Measurements from ENCODE around the gene SORCS2.

SORCS2 gene

DNA sequence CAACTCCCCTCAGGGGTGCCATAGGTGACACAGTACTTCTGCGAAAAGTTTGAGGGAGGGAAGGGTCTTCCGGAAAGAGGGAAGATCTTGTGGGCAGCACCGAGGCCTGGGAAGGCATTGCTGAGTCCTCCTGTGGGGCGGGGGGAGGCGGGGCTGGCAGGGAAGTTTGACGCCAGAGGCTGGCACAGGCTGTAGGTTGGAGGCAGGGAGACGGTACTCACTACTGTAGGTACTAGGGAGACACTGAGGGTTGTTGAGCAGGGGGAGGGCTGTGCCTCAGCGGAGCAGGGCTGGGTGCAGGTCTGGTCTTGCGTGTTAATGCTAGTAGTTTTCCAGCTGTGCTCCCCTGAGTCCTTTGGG, 265.7 kb downstream of the SORCS2 start:
- Histone ChIP-seq H4K8ac (ENCODE audit: low read depth, low read length) (no peak overlapping the region), H3K4ac (ENCODE audit: low read depth, low read length) (no peak overlapping the region), H3K4me2 (ENCODE audit: low read length) (no peak overlapping the region), H3K36me3 (ENCODE audit: control insufficient read depth in 1 of 2, insufficient read depth in 2 of 2, low read length in 2 of 2) (no peaks in the 10 kb centered on the region), H2BK5ac (ENCODE audit: low read depth, low read length, poor library complexity) (no peak overlapping the region), H3K4me3 (ENCODE audit: low read depth, low read length) (no peak overlapping the region), H2BK120ac (ENCODE audit: insufficient read depth, low read length, poor library complexity) (no peak overlapping the region), H4K91ac (ENCODE audit: low read depth, low read length) (no peak overlapping the region), H3K9ac (ENCODE audit: low read length) (no peak overlapping the region), H3K27ac (ENCODE audit: low read depth, low read length) (no peak overlapping the region), H4K12ac (ENCODE audit: low read depth, low read length) (no peak overlapping the region), H3K27me3 (ENCODE audit: insufficient read depth, low read length) (no peaks in the 10 kb centered on the region), H3K79me2 (ENCODE audit: control insufficient read depth, insufficient read depth, low read length, poor library complexity) (no peaks in the 10 kb centered on the region), H3K23ac (ENCODE audit: low read length) (no peak overlapping the region), H2BK12ac (ENCODE audit: low read length) (no peak overlapping the region), H2AFZ (ENCODE audit: insufficient read depth, low read length, poor library complexity) (no peak overlapping the region), H2AK5ac (ENCODE audit: low read length) (no peak overlapping the region), H3K4me1 (ENCODE audit: control insufficient read depth in 1 of 2, insufficient read depth in 2 of 2, low read length in 2 of 2) (peaks cover 0 to 3% of the 10 kb centered on the region in 2 experiments), H3K18ac (ENCODE audit: low read length) (no peak overlapping the region), H3K9me3 (ENCODE audit: insufficient read depth, low read depth, low read length) (no peaks in the 10 kb centered on the region), H3K79me1 (ENCODE audit: low read length) (no peaks in the 10 kb centered on the region), H3K14ac (ENCODE audit: low read length) (no peak overlapping the region)
- WGBS (ENCODE audit: extremely low coverage, insufficient coverage, insufficient read length), result no CpG with 5 or more reads among the region's 9 CpGs
- no peak for DNase-seq

DNA sequence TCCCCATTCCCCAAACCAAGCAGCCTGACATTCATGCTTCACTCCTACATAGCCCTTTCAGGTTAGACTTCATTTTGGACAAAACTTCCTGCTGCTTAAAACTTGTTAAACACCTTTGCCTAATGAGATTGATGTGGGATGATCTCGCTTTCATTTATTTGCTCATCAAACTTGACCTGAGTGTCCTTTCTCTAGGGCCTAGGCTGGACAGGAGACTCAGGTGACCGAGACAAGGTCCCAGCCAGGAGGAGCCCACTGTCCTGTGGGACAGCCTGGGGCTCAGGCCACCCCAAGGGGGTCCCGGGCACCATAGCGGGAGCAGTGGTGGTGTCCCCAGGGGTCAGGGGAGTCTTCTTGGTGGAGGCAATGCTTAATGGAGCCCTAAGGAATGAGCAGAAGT, 266.1 kb downstream of the SORCS2 start:
- DNase-seq, result no peak
- no peak overlapping the region for H2AK5ac ChIP-seq (ENCODE audit: low read length)
- no peak overlapping the region for H2BK5ac ChIP-seq (ENCODE audit: low read depth, low read length, poor library complexity)
- no peak overlapping the region for H3K4me3 ChIP-seq (ENCODE audit: low read depth, low read length)
- WGBS (ENCODE audit: extremely low coverage, insufficient coverage, insufficient read length), result no CpG with 5 or more reads among the region's 4 CpGs
- no peak overlapping the region for H3K9ac ChIP-seq (ENCODE audit: low read length)
- H3K27ac ChIP-seq (ENCODE audit: low read depth, low read length), result no peak overlapping the region
- H3K36me3 ChIP-seq (ENCODE audit: control insufficient read depth in 1 of 2, insufficient read depth in 2 of 2, low read length in 2 of 2), result no peaks in the 10 kb centered on the region
- no peak overlapping the region for H4K91ac ChIP-seq (ENCODE audit: low read depth, low read length)
- H2BK120ac ChIP-seq (ENCODE audit: insufficient read depth, low read length, poor library complexity), result no peak overlapping the region
- H3K23ac ChIP-seq (ENCODE audit: low read length), result no peak overlapping the region
- no peaks in the 10 kb centered on the region for H3K9me3 ChIP-seq (ENCODE audit: insufficient read depth, low read depth, low read length)
- no peaks in the 10 kb centered on the region for H3K79me2 ChIP-seq (ENCODE audit: control insufficient read depth, insufficient read depth, low read length, poor library complexity)
- no peak overlapping the region for H3K4ac ChIP-seq (ENCODE audit: low read depth, low read length)
- H4K8ac ChIP-seq (ENCODE audit: low read depth, low read length), result no peak overlapping the region
- H3K4me1 ChIP-seq (ENCODE audit: control insufficient read depth in 1 of 2, insufficient read depth in 2 of 2, low read length in 2 of 2), result peaks cover 0 to 3% of the 10 kb centered on the region in 2 experiments
- H3K79me1 ChIP-seq (ENCODE audit: low read length), result no peaks in the 10 kb centered on the region
- no peaks in the 10 kb centered on the region for H3K27me3 ChIP-seq (ENCODE audit: insufficient read depth, low read length)
- H3K18ac ChIP-seq (ENCODE audit: low read length), result no peak overlapping the region
- H2BK12ac ChIP-seq (ENCODE audit: low read length), result no peak overlapping the region
- no peak overlapping the region for H2AFZ ChIP-seq (ENCODE audit: insufficient read depth, low read length, poor library complexity)
- no peak overlapping the region for H4K12ac ChIP-seq (ENCODE audit: low read depth, low read length)
- no peak overlapping the region for H3K4me2 ChIP-seq (ENCODE audit: low read length)
- no peak overlapping the region for H3K14ac ChIP-seq (ENCODE audit: low read length)

DNA sequence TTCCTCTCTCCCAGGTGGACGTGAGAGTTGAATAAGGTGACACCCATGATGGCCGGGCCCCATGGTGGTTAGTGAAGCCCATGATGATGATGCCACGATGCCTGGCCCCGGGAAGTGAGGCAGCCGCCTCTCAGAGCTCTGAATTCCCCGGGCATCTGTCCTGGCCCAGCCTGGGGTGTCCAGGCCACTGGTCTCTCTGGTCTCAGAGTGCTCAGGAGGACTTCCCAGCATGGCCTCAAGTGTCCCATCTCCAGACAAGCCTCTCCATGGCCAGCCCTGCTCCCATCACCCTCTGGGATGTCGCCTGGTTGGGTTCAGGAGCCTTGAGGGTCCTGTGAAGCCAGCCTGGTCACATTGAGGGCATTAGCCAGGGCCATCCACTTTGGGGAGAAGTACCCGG, 267.1 kb downstream of the SORCS2 start:
- H3K4me1 ChIP-seq (ENCODE audit: control insufficient read depth in 1 of 2, insufficient read depth in 2 of 2, low read length in 2 of 2), result peaks cover 2 to 3% of the 10 kb centered on the region in 2 experiments
- no CpG with 5 or more reads among the region's 8 CpGs for WGBS (ENCODE audit: extremely low coverage, insufficient coverage, insufficient read length)
- no peak overlapping the region for H3K18ac ChIP-seq (ENCODE audit: low read length)
- no peaks in the 10 kb centered on the region for H3K27me3 ChIP-seq (ENCODE audit: insufficient read depth, low read length)
- no peak overlapping the region for H4K12ac ChIP-seq (ENCODE audit: low read depth, low read length)
- H3K27ac ChIP-seq (ENCODE audit: low read depth, low read length), result no peak overlapping the region
- H3K36me3 ChIP-seq (ENCODE audit: control insufficient read depth in 1 of 2, insufficient read depth in 2 of 2, low read length in 2 of 2), result no peaks in the 10 kb centered on the region
- no peak overlapping the region for H4K91ac ChIP-seq (ENCODE audit: low read depth, low read length)
- H3K4me2 ChIP-seq (ENCODE audit: low read length), result no peak overlapping the region
- H2AK5ac ChIP-seq (ENCODE audit: low read length), result no peak overlapping the region
- H3K4ac ChIP-seq (ENCODE audit: low read depth, low read length), result no peak overlapping the region
- H3K14ac ChIP-seq (ENCODE audit: low read length), result no peak overlapping the region
- H3K79me1 ChIP-seq (ENCODE audit: low read length), result no peaks in the 10 kb centered on the region
- H2AFZ ChIP-seq (ENCODE audit: insufficient read depth, low read length, poor library complexity), result no peak overlapping the region
- H2BK12ac ChIP-seq (ENCODE audit: low read length), result no peak overlapping the region
- H3K9me3 ChIP-seq (ENCODE audit: insufficient read depth, low read depth, low read length), result no peaks in the 10 kb centered on the region
- DNase-seq, result no peak
- H3K4me3 ChIP-seq (ENCODE audit: low read depth, low read length), result no peak overlapping the region
- no peak overlapping the region for H2BK120ac ChIP-seq (ENCODE audit: insufficient read depth, low read length, poor library complexity)
- H4K8ac ChIP-seq (ENCODE audit: low read depth, low read length), result no peak overlapping the region
- H3K79me2 ChIP-seq (ENCODE audit: control insufficient read depth, insufficient read depth, low read length, poor library complexity), result no peaks in the 10 kb centered on the region
- no peak overlapping the region for H3K23ac ChIP-seq (ENCODE audit: low read length)
- H3K9ac ChIP-seq (ENCODE audit: low read length), result no peak overlapping the region
- H2BK5ac ChIP-seq (ENCODE audit: low read depth, low read length, poor library complexity), result no peak overlapping the region

DNA sequence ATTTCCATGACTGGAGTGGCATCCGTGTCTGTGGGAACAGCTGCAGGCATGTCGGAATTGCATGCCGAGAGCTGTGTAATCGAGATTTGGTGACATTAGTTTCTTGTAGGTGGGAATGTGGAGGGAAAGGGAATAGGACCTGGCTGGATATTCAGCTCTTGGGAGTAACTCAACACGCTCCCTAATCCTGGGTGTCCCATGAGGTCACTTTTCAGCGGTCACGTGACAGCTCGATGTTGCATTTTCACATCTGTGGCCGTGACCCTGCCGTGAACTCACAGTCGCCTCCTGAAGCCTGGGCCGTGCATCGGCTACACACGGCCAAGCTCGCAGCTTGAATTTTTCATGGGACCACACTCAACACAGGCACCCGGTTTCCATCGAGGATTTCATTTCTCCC, 268.2 kb downstream of the SORCS2 start:
- WGBS (ENCODE audit: extremely low coverage, insufficient coverage, insufficient read length), result no CpG with 5 or more reads among the region's 17 CpGs
- Histone ChIP-seq H2BK5ac (ENCODE audit: low read depth, low read length, poor library complexity) (no peak overlapping the region), H4K91ac (ENCODE audit: low read depth, low read length) (no peak overlapping the region), H3K18ac (ENCODE audit: low read length) (no peak overlapping the region), H3K79me1 (ENCODE audit: low read length) (no peaks in the 10 kb centered on the region), H3K36me3 (ENCODE audit: control insufficient read depth in 1 of 2, insufficient read depth in 2 of 2, low read length in 2 of 2) (no peaks in the 10 kb centered on the region), H3K9me3 (ENCODE audit: insufficient read depth, low read depth, low read length) (no peaks in the 10 kb centered on the region), H3K4me1 (ENCODE audit: control insufficient read depth in 1 of 2, insufficient read depth in 2 of 2, low read length in 2 of 2) (peaks cover 2 to 3% of the 10 kb centered on the region in 2 experiments), H2AK5ac (ENCODE audit: low read length) (no peak overlapping the region), H2AFZ (ENCODE audit: insufficient read depth, low read length, poor library complexity) (no peak overlapping the region), H3K4me3 (ENCODE audit: low read depth, low read length) (no peak overlapping the region), H3K9ac (ENCODE audit: low read length) (no peak overlapping the region), H2BK12ac (ENCODE audit: low read length) (no peak overlapping the region), H4K12ac (ENCODE audit: low read depth, low read length) (no peak overlapping the region), H3K4me2 (ENCODE audit: low read length) (no peak overlapping the region), H3K14ac (ENCODE audit: low read length) (no peak overlapping the region), H2BK120ac (ENCODE audit: insufficient read depth, low read length, poor library complexity) (no peak overlapping the region), H3K27ac (ENCODE audit: low read depth, low read length) (no peak overlapping the region), H3K27me3 (ENCODE audit: insufficient read depth, low read length) (no peaks in the 10 kb centered on the region), H3K79me2 (ENCODE audit: control insufficient read depth, insufficient read depth, low read length, poor library complexity) (no peaks in the 10 kb centered on the region), H4K8ac (ENCODE audit: low read depth, low read length) (no peak overlapping the region), H3K4ac (ENCODE audit: low read depth, low read length) (no peak overlapping the region), H3K23ac (ENCODE audit: low read length) (no peak overlapping the region)
- DNase-seq, result no peak

All from trophoblast cell (in vitro differentiated cells and primary cell).